Endothelial cell of umbilical vein (primary cell): Measurements from ENCODE around the gene STRBP. TPM values are rescaled to one million over a fixed set of nuclear protein-coding genes. Genes with fewer than 3 reads are reported as not detected.

Experiments used
- BruUV-seq: library from RNA; stranded (reverse); fragments of 400-500 nt; replicated peaks from 2 replicates; lab custom pipeline; 2021; lab: Mats Ljungman, UMichigan
- CTCF ChIA-PET: fragments of 300-600, 350-600 bp; sonication (Branson Sonifier 250); formaldehyde crosslinking; loops from one replicate; lab custom pipeline; 2021; ENCODE audit warnings: antibody characterized with exemption, inconsistent platforms; lab: Charles Lee
- POLR2A ChIA-PET: fragments of 300-600, 350-600 bp; sonication (Branson Sonifier 250); formaldehyde crosslinking; loops from one replicate; lab custom pipeline; 2021; ENCODE audit warnings: antibody characterized with exemption, inconsistent platforms; lab: Charles Lee
- DNase-seq: peaks from one replicate; pipeline ENCODE4 v3.0.0-alpha.2; 2011; ENCODE audit warnings: low read depth, low spot score
- FAIRE-seq: peaks from 2 replicates; lab custom pipeline; 2011; peaks lifted over from hg19 to GRCh38; lab: Jason Lieb, UNC
- H2AFZ ChIP-seq: 2 replicates; pipeline ENCODE4 v1.6.0; 2012; ENCODE audit warnings: low read depth, low read length, control low read depth, inconsistent platforms
- H3K27ac ChIP-seq: 2 replicates; pipeline ENCODE4 v1.5.1; 2011; ENCODE audit warnings: low read depth, mild to moderate bottlenecking, control low read depth, low read length, moderate library complexity; ENCODE audit not compliant: insufficient read depth
- H3K27me3 ChIP-seq, 2 experiments: 2 replicates each; pipeline versions ENCODE4 v1.6.0 to v1.6.1; 2011; ENCODE audit warnings: low read length in 2 of 2, mixed read lengths in 1 of 2; ENCODE audit not compliant: control insufficient read depth in 2 of 2, insufficient read depth in 2 of 2
- H3K36me3 ChIP-seq, 2 experiments: 2 replicates in 1 of 2; 3 replicates in 1 of 2; pipeline ENCODE4 v1.5.1; 2011; ENCODE audit warnings: low read length in 2 of 2, mild to moderate bottlenecking in 1 of 2, moderate library complexity in 1 of 2; ENCODE audit not compliant: control insufficient read depth in 2 of 2, insufficient read depth in 2 of 2; ENCODE audit errors: extremely low read depth in 1 of 2
- H3K4me1 ChIP-seq: 3 replicates; pipeline ENCODE4 v1.5.1; 2011; ENCODE audit warnings: mild to moderate bottlenecking, low read length; ENCODE audit not compliant: control insufficient read depth, insufficient read depth; ENCODE audit errors: extremely low read depth
- H3K4me2 ChIP-seq: 2 replicates; pipeline ENCODE4 v1.6.1; 2011; ENCODE audit warnings: low read length, control low read depth, mixed read lengths; ENCODE audit not compliant: insufficient read depth
- H3K4me3 ChIP-seq, 3 experiments: fragments of 200-600 bp in 1 of 3; sonication (generic), shearing (Covaris generic) in 1 of 3; replicated peaks in 1 of 3; 2 replicates each; pipeline ENCODE4 v1.5.1; 2011 to 2016; ENCODE audit warnings: control low read depth in 3 of 3, low read length in 3 of 3, mild to moderate bottlenecking in 2 of 3, inconsistent platforms in 1 of 3, low read depth in 1 of 3, moderate library complexity in 1 of 3; ENCODE audit not compliant: insufficient read depth in 1 of 3
- H3K79me2 ChIP-seq: 2 replicates; pipeline ENCODE4 v1.6.0; 2012; ENCODE audit warnings: low read length, inconsistent platforms; ENCODE audit not compliant: control insufficient read depth, insufficient read depth
- H3K9ac ChIP-seq: replicated peaks from 2 replicates; pipeline ENCODE3; 2011; ENCODE audit warnings: low read length, control low read depth; ENCODE audit not compliant: insufficient read depth; ENCODE audit errors: extremely low read depth
- H3K9me1 ChIP-seq: replicated peaks from 3 replicates; pipeline ENCODE4 v1.6.0; 2011; ENCODE audit warnings: mild to moderate bottlenecking, low read length; ENCODE audit not compliant: control insufficient read depth, insufficient read depth; ENCODE audit errors: extremely low read depth
- H3K9me3 ChIP-seq: replicated peaks from 2 replicates; pipeline ENCODE4 v1.5.1; 2012; ENCODE audit warnings: low read length, inconsistent platforms; ENCODE audit not compliant: control insufficient read depth, insufficient read depth
- H4K20me1 ChIP-seq: replicated peaks from 2 replicates; pipeline ENCODE3; 2011; ENCODE audit warnings: mild to moderate bottlenecking, low read length; ENCODE audit not compliant: control insufficient read depth, insufficient read depth; ENCODE audit errors: extremely low read depth
- CTCF ChIP-seq, 2 donors: IDR thresholded peaks; 1 replicate in 1 of 2; 2 replicates in 1 of 2; pipeline ENCODE4 v1.5.1; 2011; ENCODE audit warnings: low read length in 2 of 2, mild to moderate bottlenecking in 2 of 2, moderate library complexity in 2 of 2, control low read depth in 1 of 2, inconsistent platforms in 1 of 2, low read depth in 1 of 2; ENCODE audit not compliant: insufficient read depth in 1 of 2; ENCODE audit errors: extremely low read depth in 1 of 2
- EZH2 ChIP-seq: IDR thresholded peaks from 2 replicates; pipeline ENCODE4 v1.6.1; 2012; ENCODE audit warnings: borderline replicate concordance, low read depth, mild to moderate bottlenecking, moderate library complexity, low read length, inconsistent platforms; ENCODE audit not compliant: severe bottlenecking
- FOS ChIP-seq: IDR thresholded peaks from 2 replicates; pipeline ENCODE4 v1.6.1; 2011; ENCODE audit warnings: mild to moderate bottlenecking, low read length, moderate library complexity, borderline replicate concordance; ENCODE audit not compliant: insufficient read depth
- GATA2 ChIP-seq: IDR thresholded peaks from 2 replicates; pipeline ENCODE4 v1.7.0; 2011; ENCODE audit warnings: low read depth, mild to moderate bottlenecking, moderate library complexity, mixed read lengths, low read length; ENCODE audit not compliant: insufficient read length, insufficient read depth
- JUN ChIP-seq: IDR thresholded peaks from 2 replicates; pipeline ENCODE4 v1.6.1; 2011; ENCODE audit warnings: borderline replicate concordance, low read depth; ENCODE audit not compliant: insufficient read length, insufficient read depth
- MAX ChIP-seq: IDR thresholded peaks from 2 replicates; pipeline ENCODE4 v1.6.1; 2011; ENCODE audit not compliant: insufficient read depth, insufficient read length
- MYC ChIP-seq: IDR thresholded peaks from one replicate; pipeline ENCODE4 v1.6.1; 2011; ENCODE audit warnings: mild to moderate bottlenecking, low read depth, low read length
- POLR2A ChIP-seq: IDR thresholded peaks from 2 replicates; pipeline ENCODE4 v1.6.1; 2012; ENCODE audit warnings: low read depth, mild to moderate bottlenecking, control low read depth, low read length
- POLR2AphosphoS5 ChIP-seq: IDR thresholded peaks from 2 replicates; pipeline ENCODE4 v1.6.1; 2012; ENCODE audit warnings: low read depth, mild to moderate bottlenecking, control low read depth, low read length, moderate library complexity; ENCODE audit not compliant: insufficient read depth
- dilution Hi-C: fragments of 300-500 bp; cut with MboI; formaldehyde crosslinking; loops from one replicate; pipeline ENCODE4 v1.15.0; 2019; ENCODE audit warnings: low sequenced_read_pairs; ENCODE audit not compliant: extremely low pct_ligation_motif_present
- intact Hi-C: fragments of 100-400 bp; cut with micrococcal nuclease; formaldehyde crosslinking; loops from one replicate; pipeline ENCODE4 v1.10.0; 2022
- polyA plus RNA-seq, 4 experiments: library from polyadenylated mRNA; depleted of rRNA in 3 of 4; stranded (reverse) in 3 of 4; unstranded in 1 of 4; fragments of >200 nt; gene quantifications; 2 replicates each; pipeline versions ENCODE4 v1.2.1 to v1.2.3, GENCODE V29; 2011 to 2012; ENCODE audit warnings: missing spikeins in 1 of 4
- total RNA-seq: library from RNA; stranded (reverse); gene quantifications from 2 replicates; pipeline ENCODE4 v1.2.3, GENCODE V29; 2021

Gene STRBP
- total and polyA plus RNA-seq, 2 donors (not counting 3 experiments of a cell fraction or from before 2014, with no cell fraction given): 7.7 to 15.4 TPM

DNA sequence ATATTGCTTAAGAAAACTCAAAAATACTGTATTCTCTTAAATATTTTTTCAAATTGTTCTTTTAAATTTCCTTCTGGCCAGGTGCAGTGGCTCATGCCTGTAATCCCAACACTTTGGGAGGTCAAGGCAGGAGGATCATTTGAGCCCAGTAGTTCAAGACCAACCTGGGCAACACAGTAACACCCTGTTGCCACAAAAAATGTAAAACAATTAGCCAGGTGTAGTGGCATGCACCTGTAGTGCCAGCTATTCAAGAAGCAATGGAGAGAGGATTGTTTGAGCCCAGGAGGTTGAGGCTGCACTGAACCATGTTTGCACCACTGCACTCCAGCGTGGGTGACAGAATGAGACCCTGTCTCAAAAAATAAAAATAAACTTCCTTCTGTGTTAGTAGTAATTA lies 94.3 kb downstream of the STRBP start:
- FAIRE-seq: no peak
- H3K79me2 ChIP-seq: no peaks in the 10 kb centered on the region

More for the DNA sequence above, 94.3 kb downstream of the STRBP start:
- H3K27ac ChIP-seq: no peak overlapping the region
- no peaks in the 10 kb centered on the region for H3K9me1 ChIP-seq
- dilution Hi-C loops (no loop called here), intact Hi-C loops (no loop called here)
- POLR2A ChIA-PET: no interaction called here
- TF ChIP-seq JUN: no peak
- no peak for TF ChIP-seq POLR2A
- no peak for TF ChIP-seq POLR2AphosphoS5
- TF ChIP-seq CTCF (IDR thresholded peaks at IDR 0.05; ENCODE audit: extremely low read depth in 1 of 2, insufficient read depth in 1 of 2, low read depth in 1 of 2, low read length in 2 of 2): no peak
- no peak for TF ChIP-seq EZH2
- TF ChIP-seq GATA2: no peak
- no peak for TF ChIP-seq MYC
- no peak for TF ChIP-seq MAX
- no peak for TF ChIP-seq FOS
- no peak for DNase-seq
- H4K20me1 ChIP-seq: no peaks in the 10 kb centered on the region
- no peaks in the 10 kb centered on the region for H3K27me3 ChIP-seq
- no TSS peak for BruUV-seq
- no peak overlapping the region for H3K4me2 ChIP-seq
- no peaks in the 10 kb centered on the region for H3K9me3 ChIP-seq
- CTCF ChIA-PET: interaction anchor here (1.0 kb wide), 1 partner anchor 51 kb away, joined by 3 read pairs; no protein-coding TSS in a partner anchor
- H2AFZ ChIP-seq: no peak overlapping the region
- no peak overlapping the region for H3K9ac ChIP-seq
- H3K4me3 ChIP-seq: no peak overlapping the region
- H3K36me3 ChIP-seq: no peaks in the 10 kb centered on the region
- peaks cover 8% of the 10 kb centered on the region for H3K4me1 ChIP-seq
